Stomach (tissue), 4 donors: ENCODE data around the gene FOXA2.

Experiments used
- POLR2A ChIP-seq, 4 donors: fragments of 450-650 bp; IDR thresholded peaks; one replicate each; pipeline ENCODE4 v1.6.1; 2016; ENCODE audit warnings: antibody characterized with exemption in 4 of 4, control low read depth in 2 of 4, mild to moderate bottlenecking in 1 of 4, moderate library complexity in 1 of 4
- TF ChIP-seq, protein P1 (sequence below), 7 experiments: fragments of 450-650 bp in 4 of 7; fragments of 200-600 bp in 3 of 7; sonication (generic) in 3 of 7; IDR thresholded peaks; one replicate each; pipeline ENCODE4 v1.5.1; 2016 to 2019; ENCODE audit warnings: antibody characterized with exemption in 7 of 7, control low read depth in 2 of 7, mild to moderate bottlenecking in 1 of 7

DNA sequence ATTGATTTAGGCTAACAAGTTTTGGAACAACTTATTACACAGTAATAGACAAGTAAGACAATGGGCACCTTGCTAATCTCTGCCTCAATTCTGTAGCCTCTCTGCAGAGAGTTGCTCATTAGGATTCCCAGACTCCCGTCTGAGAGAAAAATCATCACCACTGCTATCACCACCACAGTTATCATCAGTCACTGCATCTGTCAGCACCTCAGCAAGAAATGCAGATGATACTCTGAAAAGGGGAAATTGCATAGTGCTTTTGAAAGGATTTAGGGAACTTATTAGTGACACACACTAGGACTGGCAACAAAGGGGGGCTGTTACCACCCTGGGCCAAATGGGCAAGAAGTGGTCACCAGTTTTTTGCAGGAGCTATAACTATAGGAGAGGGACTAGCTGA, 39.9 kb downstream of the FOXA2 start:
- TF ChIP-seq, protein P1, sequence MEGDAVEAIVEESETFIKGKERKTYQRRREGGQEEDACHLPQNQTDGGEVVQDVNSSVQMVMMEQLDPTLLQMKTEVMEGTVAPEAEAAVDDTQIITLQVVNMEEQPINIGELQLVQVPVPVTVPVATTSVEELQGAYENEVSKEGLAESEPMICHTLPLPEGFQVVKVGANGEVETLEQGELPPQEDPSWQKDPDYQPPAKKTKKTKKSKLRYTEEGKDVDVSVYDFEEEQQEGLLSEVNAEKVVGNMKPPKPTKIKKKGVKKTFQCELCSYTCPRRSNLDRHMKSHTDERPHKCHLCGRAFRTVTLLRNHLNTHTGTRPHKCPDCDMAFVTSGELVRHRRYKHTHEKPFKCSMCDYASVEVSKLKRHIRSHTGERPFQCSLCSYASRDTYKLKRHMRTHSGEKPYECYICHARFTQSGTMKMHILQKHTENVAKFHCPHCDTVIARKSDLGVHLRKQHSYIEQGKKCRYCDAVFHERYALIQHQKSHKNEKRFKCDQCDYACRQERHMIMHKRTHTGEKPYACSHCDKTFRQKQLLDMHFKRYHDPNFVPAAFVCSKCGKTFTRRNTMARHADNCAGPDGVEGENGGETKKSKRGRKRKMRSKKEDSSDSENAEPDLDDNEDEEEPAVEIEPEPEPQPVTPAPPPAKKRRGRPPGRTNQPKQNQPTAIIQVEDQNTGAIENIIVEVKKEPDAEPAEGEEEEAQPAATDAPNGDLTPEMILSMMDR (IDR thresholded peaks at IDR 0.05), result no peak
- no peak for TF ChIP-seq POLR2A (IDR thresholded peaks at IDR 0.05)
